Measurements from ENCODE around the gene OLA1.

The OLA1 gene

DNA sequence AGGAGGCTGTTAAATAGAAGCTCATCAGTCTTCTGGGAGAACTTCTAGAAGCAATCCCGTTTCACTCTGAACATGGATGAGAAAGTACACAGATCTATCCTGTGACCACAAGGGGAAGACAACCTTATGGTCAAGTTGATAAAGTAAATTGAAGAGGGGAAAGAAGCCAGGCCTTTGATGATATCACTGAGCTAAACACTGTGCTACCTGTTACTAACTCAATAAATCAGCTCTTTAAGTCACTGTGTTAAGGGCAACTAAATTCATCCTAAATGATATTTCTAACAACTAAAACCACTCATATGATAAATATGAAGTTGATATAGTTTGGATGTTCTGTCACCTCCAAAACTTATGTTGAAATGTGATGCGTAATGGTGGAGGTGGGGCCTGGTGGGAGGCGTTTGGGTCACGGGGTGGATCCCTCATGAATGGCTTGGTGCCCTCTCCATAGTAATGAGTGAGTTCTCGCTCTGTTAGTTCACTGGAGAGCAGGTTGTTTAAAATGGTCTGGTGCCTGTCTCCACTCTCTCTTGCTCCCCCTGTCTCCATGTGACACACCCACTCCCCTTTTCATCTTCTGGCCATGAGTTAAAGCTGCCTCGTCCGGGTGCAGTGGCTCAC is 23.6 kb downstream of the OLA1 start:
- Histone ChIP-seq H3K36me3 (ENCODE audit: control insufficient read depth, insufficient read depth, low read length) (peaks cover 44% of the 10 kb centered on the region), H3K27ac (ENCODE audit: low read depth, low read length) (no peak overlapping the region), H3K27me3 (ENCODE audit: control insufficient read depth, insufficient read depth, low read length) (no peaks in the 10 kb centered on the region), H3K4me3 (ENCODE audit: low read depth, low read length) (no peak overlapping the region), H3K9me3 (ENCODE audit: control insufficient read depth, insufficient read depth, low read length) (no peaks in the 10 kb centered on the region), H3K9ac (ENCODE audit: low read depth, low read length) (no peak overlapping the region), H3K4me1 (ENCODE audit: control insufficient read depth, insufficient read depth, low read length) (no peaks in the 10 kb centered on the region)

DNA sequence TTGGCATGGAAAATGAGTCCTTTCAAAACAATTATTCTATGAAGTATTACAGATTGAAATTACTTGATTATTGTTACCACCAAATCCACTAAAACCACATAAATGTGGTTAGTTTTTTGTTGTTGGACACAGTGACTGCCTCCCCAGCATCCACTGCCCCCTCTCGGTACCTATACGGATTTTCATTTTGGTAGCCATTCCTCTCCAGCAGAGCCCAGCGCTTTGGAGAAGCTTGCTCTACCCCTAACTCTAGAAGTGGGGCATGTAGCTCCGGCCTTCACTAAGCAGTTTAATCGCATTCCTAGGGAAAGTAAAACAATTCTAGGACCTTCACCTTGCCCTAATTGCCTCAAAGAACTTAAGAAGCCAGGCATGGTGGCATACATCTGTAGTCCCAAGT is 24.2 kb downstream of the OLA1 start:
- Histone ChIP-seq H3K36me3 (ENCODE audit: control insufficient read depth, insufficient read depth, low read length) (peaks cover 44% of the 10 kb centered on the region), H3K9ac (ENCODE audit: low read depth, low read length) (no peak overlapping the region)

DNA sequence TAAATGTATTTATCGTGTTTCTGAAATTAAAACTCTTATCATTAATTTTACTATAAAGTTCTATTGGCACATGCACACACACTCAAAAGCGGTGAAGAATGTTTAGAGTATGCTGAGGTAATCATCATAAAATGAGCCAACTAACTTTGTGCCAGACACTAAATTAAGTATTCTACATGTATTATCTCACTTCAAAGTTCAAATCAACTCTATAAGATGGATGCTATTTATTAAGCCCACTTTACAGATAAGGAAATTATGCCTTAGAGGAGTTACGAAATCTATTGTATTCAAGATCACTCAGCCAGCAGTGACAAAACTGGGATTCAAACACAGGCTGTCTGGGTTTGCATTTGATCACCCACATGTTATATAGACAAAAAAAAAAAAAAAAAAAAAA is 24.9 kb downstream of the OLA1 start:
- Histone ChIP-seq H3K9ac (ENCODE audit: low read depth, low read length) (no peak overlapping the region), H3K27me3 (ENCODE audit: control insufficient read depth, insufficient read depth, low read length) (no peaks in the 10 kb centered on the region), H3K36me3 (ENCODE audit: control insufficient read depth, insufficient read depth, low read length) (peaks cover 41% of the 10 kb centered on the region), H3K4me3 (ENCODE audit: low read depth, low read length) (no peak overlapping the region), H3K4me1 (ENCODE audit: control insufficient read depth, insufficient read depth, low read length) (peaks cover 1% of the 10 kb centered on the region; the same call in 1 of the 2 replicates), H3K9me3 (ENCODE audit: control insufficient read depth, insufficient read depth, low read length) (no peaks in the 10 kb centered on the region), H3K27ac (ENCODE audit: low read depth, low read length) (no peak overlapping the region)

More for the DNA sequence above, 24.2 kb downstream of the OLA1 start:
- H3K27ac ChIP-seq (ENCODE audit: low read depth, low read length) = no peak overlapping the region
- no peaks in the 10 kb centered on the region for H3K27me3 ChIP-seq (ENCODE audit: control insufficient read depth, insufficient read depth, low read length)
- H3K4me1 ChIP-seq (ENCODE audit: control insufficient read depth, insufficient read depth, low read length) = no peaks in the 10 kb centered on the region
- no peaks in the 10 kb centered on the region for H3K9me3 ChIP-seq (ENCODE audit: control insufficient read depth, insufficient read depth, low read length)
- H3K4me3 ChIP-seq (ENCODE audit: low read depth, low read length) = no peak overlapping the region

DNA sequence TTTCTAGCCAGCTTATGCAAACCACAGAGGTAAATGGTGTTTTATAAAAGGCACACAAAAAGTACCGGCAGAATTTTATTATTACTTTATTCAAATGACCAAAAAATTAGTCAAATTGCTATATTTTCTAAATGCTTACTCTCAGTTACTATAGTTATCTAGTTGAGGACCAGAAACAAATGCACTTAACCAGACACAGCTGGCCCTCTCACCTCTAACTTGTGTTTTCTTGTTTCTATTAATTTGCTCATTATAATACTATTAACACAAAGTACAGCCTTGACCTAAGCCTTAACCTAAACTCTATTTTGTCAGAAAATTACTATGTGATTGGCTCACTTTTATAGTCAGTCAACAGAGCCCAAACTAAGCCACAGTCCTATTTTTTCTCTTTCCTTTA is 26.2 kb downstream of the OLA1 start:
- no peak overlapping the region for H3K27ac ChIP-seq (ENCODE audit: low read depth, low read length)
- H3K9ac ChIP-seq (ENCODE audit: low read depth, low read length) = no peak overlapping the region
- no peak overlapping the region for H3K4me3 ChIP-seq (ENCODE audit: low read depth, low read length)
- peaks cover 29% of the 10 kb centered on the region for H3K36me3 ChIP-seq (ENCODE audit: control insufficient read depth, insufficient read depth, low read length)
- H3K27me3 ChIP-seq (ENCODE audit: control insufficient read depth, insufficient read depth, low read length) = no peaks in the 10 kb centered on the region
- H3K4me1 ChIP-seq (ENCODE audit: control insufficient read depth, insufficient read depth, low read length) = peaks cover 12% of the 10 kb centered on the region; the same call in 1 of the 2 replicates
- no peaks in the 10 kb centered on the region for H3K9me3 ChIP-seq (ENCODE audit: control insufficient read depth, insufficient read depth, low read length)

DNA sequence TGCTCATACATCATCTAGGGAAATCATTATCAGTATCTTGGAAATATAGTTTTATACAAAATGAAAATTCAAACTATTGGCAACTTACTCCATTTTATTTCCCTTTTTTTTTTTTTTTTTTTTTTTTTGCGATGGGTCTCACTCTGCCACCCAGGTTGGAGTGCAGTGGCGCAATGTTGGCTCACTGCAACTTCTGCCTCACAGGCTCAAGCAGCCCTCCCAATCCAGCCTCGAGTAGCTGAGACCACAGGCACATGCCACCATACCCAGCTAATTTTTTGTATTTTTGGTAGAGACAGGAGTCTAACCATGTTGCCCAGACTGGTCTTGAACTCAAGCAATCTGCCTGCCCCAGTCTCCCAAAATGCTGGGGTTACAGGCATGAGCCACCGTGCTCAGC is 29.0 kb downstream of the OLA1 start:
- no peaks in the 10 kb centered on the region for H3K9me3 ChIP-seq (ENCODE audit: control insufficient read depth, insufficient read depth, low read length)
- H3K4me1 ChIP-seq (ENCODE audit: control insufficient read depth, insufficient read depth, low read length) = peaks cover 12% of the 10 kb centered on the region; the same call in 1 of the 2 replicates
- no peak overlapping the region for H3K4me3 ChIP-seq (ENCODE audit: low read depth, low read length)
- no peak overlapping the region for H3K9ac ChIP-seq (ENCODE audit: low read depth, low read length)
- H3K27ac ChIP-seq (ENCODE audit: low read depth, low read length) = no peak overlapping the region
- no peaks in the 10 kb centered on the region for H3K27me3 ChIP-seq (ENCODE audit: control insufficient read depth, insufficient read depth, low read length)
- peaks cover 11% of the 10 kb centered on the region for H3K36me3 ChIP-seq (ENCODE audit: control insufficient read depth, insufficient read depth, low read length)

DNA sequence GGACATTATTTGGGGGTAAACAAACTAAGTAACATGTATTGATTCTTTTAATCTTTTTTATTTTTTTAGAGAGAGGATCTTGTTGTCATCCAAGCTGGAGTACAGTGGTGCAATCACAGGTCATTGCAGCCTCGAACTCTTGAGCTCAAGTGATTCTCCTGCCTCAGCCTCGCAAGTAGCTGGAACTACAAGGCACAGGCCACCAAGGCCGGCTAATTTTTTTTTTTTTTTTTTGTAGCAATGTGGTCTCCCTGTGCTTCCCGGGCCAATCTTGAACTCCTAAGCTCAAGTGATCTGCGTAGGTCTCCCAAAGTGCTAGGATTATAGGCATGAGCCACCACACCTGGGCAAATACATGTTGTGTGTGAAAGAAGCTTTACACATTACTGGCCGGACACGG is 29.6 kb downstream of the OLA1 start:
- no peak overlapping the region for H3K9ac ChIP-seq (ENCODE audit: low read depth, low read length)
- no peak overlapping the region for H3K27ac ChIP-seq (ENCODE audit: low read depth, low read length)
- no peaks in the 10 kb centered on the region for H3K9me3 ChIP-seq (ENCODE audit: control insufficient read depth, insufficient read depth, low read length)
- H3K36me3 ChIP-seq (ENCODE audit: control insufficient read depth, insufficient read depth, low read length) = peaks cover 11% of the 10 kb centered on the region
- H3K4me3 ChIP-seq (ENCODE audit: low read depth, low read length) = no peak overlapping the region
- H3K4me1 ChIP-seq (ENCODE audit: control insufficient read depth, insufficient read depth, low read length) = peaks cover 12% of the 10 kb centered on the region; the same call in 1 of the 2 replicates
- no peaks in the 10 kb centered on the region for H3K27me3 ChIP-seq (ENCODE audit: control insufficient read depth, insufficient read depth, low read length)

DNA sequence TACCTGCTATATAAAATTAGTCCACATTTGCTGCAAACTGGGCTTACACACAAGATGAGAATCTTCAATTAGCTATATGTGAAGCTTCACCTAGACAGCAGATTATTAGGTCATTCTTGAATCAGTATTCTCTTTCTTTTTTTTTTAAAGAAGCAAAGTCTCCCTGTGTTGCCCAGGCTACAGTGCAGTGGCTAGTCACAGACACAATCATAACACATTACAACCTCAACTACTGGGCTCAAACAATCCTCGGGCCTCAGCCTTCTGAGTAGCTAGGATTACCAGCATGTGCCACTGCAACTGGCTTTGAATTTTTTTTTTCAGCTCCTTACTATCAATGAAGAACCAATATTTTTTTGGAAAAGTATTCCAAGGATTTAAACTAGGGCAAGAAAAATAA is 30.5 kb downstream of the OLA1 start:
- H3K27me3 ChIP-seq (ENCODE audit: control insufficient read depth, insufficient read depth, low read length) = no peaks in the 10 kb centered on the region
- H3K36me3 ChIP-seq (ENCODE audit: control insufficient read depth, insufficient read depth, low read length) = peaks cover 10% of the 10 kb centered on the region
- peak overlapping the region; percentile 27 for H3K27ac ChIP-seq (ENCODE audit: low read depth, low read length)
- peaks cover 12% of the 10 kb centered on the region; the same call in 1 of the 2 replicates for H3K4me1 ChIP-seq (ENCODE audit: control insufficient read depth, insufficient read depth, low read length)
- no peak overlapping the region for H3K4me3 ChIP-seq (ENCODE audit: low read depth, low read length)
- no peaks in the 10 kb centered on the region for H3K9me3 ChIP-seq (ENCODE audit: control insufficient read depth, insufficient read depth, low read length)
- no peak overlapping the region for H3K9ac ChIP-seq (ENCODE audit: low read depth, low read length)

DNA sequence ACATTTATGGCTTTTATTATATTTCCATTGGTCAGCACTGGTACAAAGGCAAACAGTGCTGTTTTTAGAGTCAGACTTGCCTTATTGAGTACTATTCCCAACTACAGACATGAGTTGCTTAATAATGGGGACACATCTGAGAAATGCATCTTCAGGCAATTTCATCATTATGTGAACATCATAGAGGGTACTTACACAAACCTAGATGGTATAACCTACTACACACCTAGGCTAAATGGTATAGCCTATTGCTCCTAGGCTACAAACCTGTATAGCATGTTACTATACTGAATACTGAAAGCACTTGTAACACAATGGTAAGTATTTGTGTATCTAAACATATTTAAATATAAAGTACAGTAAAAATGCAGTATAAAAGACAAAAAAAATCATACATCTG is 36.4 kb downstream of the OLA1 start:
- H3K9me3 ChIP-seq (ENCODE audit: control insufficient read depth, insufficient read depth, low read length) = no peaks in the 10 kb centered on the region
- H3K4me3 ChIP-seq (ENCODE audit: low read depth, low read length) = no peak overlapping the region
- no peaks in the 10 kb centered on the region for H3K36me3 ChIP-seq (ENCODE audit: control insufficient read depth, insufficient read depth, low read length)
- no peaks in the 10 kb centered on the region; the same call in 1 of the 2 replicates for H3K4me1 ChIP-seq (ENCODE audit: control insufficient read depth, insufficient read depth, low read length)
- no peaks in the 10 kb centered on the region for H3K27me3 ChIP-seq (ENCODE audit: control insufficient read depth, insufficient read depth, low read length)
- no peak overlapping the region for H3K9ac ChIP-seq (ENCODE audit: low read depth, low read length)
- no peak overlapping the region for H3K27ac ChIP-seq (ENCODE audit: low read depth, low read length)

DNA sequence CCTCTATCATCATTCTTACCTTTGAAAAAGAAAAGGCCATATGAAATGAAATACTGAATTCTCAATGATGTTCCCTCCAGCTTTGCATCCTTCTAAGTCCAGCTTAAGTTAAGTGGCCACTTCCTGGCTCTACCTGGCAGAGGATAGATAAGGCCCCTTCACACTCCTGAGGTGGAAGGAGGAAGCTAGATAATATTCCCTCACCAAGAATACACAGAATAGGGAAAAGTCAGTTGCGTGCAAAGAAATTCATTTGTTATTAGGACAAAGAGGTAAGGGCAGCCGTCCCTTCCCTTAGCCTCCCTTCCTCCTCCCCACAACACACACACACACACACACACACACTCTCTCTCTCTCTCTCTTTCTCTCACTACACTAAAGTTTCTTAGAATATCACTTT is 37.5 kb downstream of the OLA1 start:
- Histone ChIP-seq H3K9ac (ENCODE audit: low read depth, low read length) (no peak overlapping the region), H3K27ac (ENCODE audit: low read depth, low read length) (peak overlapping the region; percentile 11), H3K36me3 (ENCODE audit: control insufficient read depth, insufficient read depth, low read length) (no peaks in the 10 kb centered on the region), H3K4me3 (ENCODE audit: low read depth, low read length) (no peak overlapping the region), H3K9me3 (ENCODE audit: control insufficient read depth, insufficient read depth, low read length) (no peaks in the 10 kb centered on the region), H3K4me1 (ENCODE audit: control insufficient read depth, insufficient read depth, low read length) (no peaks in the 10 kb centered on the region; the same call in 1 of the 2 replicates), H3K27me3 (ENCODE audit: control insufficient read depth, insufficient read depth, low read length) (no peaks in the 10 kb centered on the region)

DNA sequence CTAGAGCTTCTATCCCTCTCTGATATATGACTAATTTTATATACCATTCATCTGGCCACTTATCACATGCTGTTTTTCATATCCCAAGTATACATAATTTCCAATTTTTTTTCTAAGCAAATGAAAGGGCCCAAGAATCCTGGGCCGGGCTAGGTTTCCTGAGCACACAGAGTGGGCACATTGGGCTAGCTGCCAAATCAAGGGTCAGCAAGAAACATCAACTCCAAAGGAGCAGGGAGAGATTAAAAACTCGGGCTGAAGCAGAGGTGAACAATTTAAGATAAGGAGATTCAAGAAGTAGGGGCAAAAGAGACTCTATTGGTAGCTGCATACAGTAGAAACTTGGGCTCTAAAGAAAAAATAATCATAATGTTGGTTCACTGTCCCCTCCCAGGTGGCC is 39.0 kb downstream of the OLA1 start:
- Histone ChIP-seq H3K9me3 (ENCODE audit: control insufficient read depth, insufficient read depth, low read length) (no peaks in the 10 kb centered on the region), H3K27ac (ENCODE audit: low read depth, low read length) (no peak overlapping the region), H3K4me1 (ENCODE audit: control insufficient read depth, insufficient read depth, low read length) (no peaks in the 10 kb centered on the region; the same call in 1 of the 2 replicates), H3K4me3 (ENCODE audit: low read depth, low read length) (no peak overlapping the region), H3K27me3 (ENCODE audit: control insufficient read depth, insufficient read depth, low read length) (no peaks in the 10 kb centered on the region), H3K9ac (ENCODE audit: low read depth, low read length) (no peak overlapping the region), H3K36me3 (ENCODE audit: control insufficient read depth, insufficient read depth, low read length) (no peaks in the 10 kb centered on the region)

DNA sequence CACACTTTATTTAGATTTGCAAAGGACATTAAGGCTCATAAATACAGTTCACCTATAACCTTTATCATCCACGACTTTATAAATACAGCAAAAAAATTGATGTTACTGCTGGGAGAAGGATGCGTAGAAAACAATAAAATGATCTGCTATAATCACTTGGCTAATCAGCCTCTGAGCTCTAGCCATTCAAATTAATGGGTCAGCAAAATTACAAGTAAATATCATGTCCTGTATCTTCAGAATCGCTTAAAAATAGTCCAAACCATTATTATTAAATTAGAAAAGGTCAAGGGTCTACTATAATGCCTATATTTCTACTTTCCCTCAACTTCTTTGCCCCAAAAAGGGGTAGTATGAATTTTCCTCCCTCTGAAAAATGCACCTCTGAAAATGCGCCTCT is 40.3 kb downstream of the OLA1 start:
- Histone ChIP-seq H3K9me3 (ENCODE audit: control insufficient read depth, insufficient read depth, low read length) (no peaks in the 10 kb centered on the region), H3K27ac (ENCODE audit: low read depth, low read length) (no peak overlapping the region), H3K4me1 (ENCODE audit: control insufficient read depth, insufficient read depth, low read length) (no peaks in the 10 kb centered on the region; the same call in 1 of the 2 replicates), H3K9ac (ENCODE audit: low read depth, low read length) (no peak overlapping the region), H3K27me3 (ENCODE audit: control insufficient read depth, insufficient read depth, low read length) (no peaks in the 10 kb centered on the region), H3K36me3 (ENCODE audit: control insufficient read depth, insufficient read depth, low read length) (no peaks in the 10 kb centered on the region), H3K4me3 (ENCODE audit: low read depth, low read length) (no peak overlapping the region)

Measured in HUES48 (cell line).